Fibroblast of skin of abdomen (primary cell): ENCODE results near the gene ST7L.
A peak's percentile ranks its signal among the peaks of the same experiment; 100 is the strongest.

Experiments
- DNase-seq: peaks from one replicate; pipeline ENCODE4 v3.0.0-alpha.2; 2013

Gene ST7L

GRCh38 chr1:112514901-112515300 lies 104.0 kb downstream of the ST7L start:
- no peak for DNase-seq

- DNase-seq = no peak
These were observed 105.7 kb downstream of the ST7L start for GRCh38 chr1:112513112-112513870.

DNA sequence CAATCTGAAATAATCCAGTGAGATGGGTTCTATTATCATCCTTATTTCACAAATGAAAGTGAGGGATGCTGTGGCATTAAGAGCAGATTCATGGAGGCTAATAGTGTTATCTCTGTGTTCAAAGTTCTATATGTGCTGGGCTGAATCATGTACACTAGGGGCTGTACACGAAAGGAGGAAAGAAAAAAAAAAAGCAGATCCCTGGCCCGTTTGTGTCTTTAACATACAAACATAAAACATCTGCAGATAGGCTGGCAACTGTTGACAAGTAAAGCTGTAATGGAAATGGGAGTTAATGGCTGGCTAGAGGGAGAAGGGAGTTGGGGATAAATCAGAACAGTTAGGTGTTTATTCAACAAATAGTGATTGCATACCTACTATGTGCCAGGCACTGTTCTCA lies 107.0 kb downstream of the ST7L start:
- no peak for DNase-seq

DNA sequence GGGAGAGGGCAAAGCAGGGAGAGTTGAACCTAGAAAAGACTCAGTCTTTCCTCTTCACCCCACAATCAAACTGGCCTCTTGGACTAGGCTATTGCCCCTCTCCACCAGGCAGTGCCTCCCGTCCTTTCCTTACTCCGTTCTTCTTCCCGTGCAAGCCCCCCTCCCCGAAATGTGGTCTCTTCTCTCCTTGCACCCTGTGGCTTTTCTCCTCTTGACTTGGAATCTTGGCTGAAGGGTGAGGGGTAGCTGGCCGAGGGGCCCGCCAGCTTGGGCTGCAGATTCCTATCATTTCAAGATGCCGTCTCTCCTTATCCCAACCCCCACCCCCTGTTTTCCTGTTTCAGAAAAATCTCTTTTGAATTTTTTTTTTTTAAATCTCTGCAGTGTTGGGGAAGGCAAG lies 108.6 kb downstream of the ST7L start:
- DNase-seq = no peak

DNA sequence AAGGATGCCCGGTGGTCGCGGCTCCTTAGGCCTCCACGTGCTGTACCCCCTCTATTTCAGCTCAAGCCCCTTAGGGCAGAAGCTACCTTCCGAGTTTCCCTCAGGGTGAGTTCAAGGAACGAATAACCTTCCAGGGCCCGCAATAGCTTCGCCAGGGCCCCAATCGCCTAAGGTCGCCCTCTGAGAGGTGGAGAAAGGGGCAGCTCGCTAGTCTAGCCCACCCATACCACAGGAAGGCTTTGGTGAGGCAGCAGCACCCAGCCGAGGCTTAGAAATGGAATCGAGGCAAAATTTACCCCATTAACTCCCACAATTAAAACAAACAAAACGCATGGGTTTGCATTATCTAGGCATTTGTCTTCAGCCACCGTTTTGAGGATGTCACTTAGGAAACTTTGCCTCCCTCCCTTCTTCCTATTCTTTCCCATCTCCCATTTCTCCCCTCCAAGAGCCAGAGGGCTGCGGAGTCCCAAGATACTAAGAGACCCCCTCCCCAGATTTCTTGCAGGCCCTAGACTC lies 109.2 kb downstream of the ST7L start:
- no peak for DNase-seq

DNA sequence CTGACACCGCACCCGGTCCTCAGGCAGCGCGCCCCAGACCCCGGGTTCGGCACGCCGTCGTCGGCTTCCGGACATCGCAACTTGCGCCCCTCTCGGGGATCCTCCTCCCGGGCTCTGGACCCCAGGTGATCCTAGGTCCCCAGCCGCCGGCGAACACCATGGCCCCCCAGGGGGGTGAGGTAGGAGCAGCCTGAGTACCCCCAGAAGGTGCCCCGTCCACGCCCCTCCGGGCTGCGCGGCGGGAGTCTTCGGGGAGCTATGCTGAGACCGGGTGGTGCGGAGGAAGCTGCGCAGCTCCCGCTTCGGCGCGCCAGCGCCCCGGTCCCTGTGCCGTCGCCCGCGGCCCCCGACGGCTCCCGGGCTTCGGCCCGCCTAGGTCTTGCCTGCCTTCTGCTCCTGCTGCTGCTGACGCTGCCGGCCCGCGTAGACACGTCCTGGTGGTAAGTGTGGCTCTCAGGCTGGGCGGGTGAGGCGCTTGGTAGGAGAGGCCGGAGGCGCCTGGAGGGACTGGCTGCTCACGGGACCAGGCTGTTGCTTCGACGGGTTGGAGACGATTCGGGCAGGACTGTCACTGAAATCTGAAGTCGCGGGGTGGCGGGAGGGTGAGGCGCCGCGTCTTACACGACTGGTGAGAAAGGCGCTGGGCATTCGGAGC lies 109.8 kb downstream of the ST7L start:
- no peak for DNase-seq

GRCh38 chr1:112508278-112509004 lies 110.5 kb downstream of the ST7L start, which contains the start of gene WNT2B:
Gene WNT2B (plus strand): TSS chr1:112508965. CDS start chr1:112509263, 298 bp downstream.
- DNase-seq = no peak

DNA sequence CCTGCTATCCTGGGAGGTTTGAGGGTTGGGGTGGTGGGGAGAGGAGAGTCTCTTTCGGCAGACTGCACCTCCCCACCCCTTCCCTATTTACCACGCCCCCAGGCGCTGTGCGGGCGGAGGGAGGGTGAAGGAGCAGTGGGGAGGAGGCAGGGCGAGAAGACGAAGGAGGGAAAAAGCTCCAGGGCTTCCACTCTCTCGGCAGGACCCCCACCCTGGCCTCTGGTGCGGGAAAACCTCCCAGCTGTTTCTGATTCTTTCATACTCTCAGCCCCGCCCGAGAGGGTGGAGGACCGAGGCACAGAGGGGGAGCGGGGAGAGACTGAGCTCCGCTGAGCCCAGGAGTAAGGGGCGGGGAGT lies 111.0 kb downstream of the ST7L start:
- DNase-seq = no peak

GRCh38 chr1:112507336-112507735 lies 111.6 kb downstream of the ST7L start:
- no peak for DNase-seq

DNA sequence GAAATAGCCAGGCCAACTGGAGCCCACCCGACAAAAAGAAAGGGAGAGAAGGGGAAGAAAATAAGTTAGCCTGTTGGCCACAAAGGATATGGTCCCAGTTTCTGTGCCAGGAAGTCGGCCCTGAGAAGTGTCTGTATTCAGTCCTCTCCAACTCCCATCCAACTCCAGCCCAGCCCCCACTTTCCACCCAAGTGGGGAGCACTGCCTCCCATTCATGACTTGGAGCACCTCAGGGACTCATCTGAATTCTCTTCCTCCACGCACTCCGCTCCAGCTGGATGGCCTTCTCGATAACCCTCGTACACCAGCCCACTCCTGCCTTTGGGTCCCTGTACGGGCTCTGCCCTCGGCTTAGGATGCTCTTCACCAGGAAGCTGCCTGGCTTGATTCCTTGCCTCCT lies 112.2 kb downstream of the ST7L start:
- no peak for DNase-seq

- no peak for DNase-seq
These were observed 112.6 kb downstream of the ST7L start for GRCh38 chr1:112506306-112506705.

DNA sequence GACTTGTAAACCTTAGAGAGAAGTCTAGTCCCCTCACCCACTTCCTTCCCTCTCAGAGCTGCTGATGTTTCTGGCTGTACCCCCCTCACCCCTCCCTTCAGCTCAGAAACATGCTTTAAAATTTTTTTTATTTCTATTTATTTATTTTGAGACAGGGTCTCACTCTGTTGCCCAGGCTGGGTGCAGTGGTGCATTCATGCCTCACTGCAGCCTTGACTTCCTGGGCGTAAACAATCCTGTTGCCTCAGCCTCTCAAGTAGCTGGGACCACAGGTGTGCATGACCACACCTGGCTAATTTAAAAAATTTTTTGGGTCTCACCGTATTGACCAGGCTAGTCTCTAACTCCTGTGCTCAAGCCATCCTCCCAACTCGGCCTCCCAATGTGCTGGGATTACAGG lies 113.1 kb downstream of the ST7L start:
- DNase-seq = no peak

DNA sequence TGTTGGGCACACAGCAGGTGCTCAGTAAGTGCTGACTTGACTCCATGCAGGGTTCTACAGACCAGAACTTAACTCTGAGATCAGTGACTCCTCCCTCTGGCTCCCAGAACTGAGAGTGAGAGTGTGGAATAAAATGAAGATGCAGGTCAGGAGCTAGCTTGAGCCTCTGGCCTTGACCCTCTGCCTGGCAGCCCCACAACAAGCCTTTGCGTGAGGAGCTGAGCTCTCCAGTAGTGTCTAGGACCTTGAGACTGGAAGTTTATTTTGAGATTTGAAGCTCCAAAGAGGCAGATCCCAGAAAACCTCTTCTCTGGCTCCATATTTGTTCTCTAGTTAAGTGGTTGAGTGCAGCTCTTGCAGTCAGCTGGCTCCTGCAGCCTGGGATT lies 113.5 kb downstream of the ST7L start:
- DNase-seq = no peak

- DNase-seq = no peak
These were observed 114.1 kb downstream of the ST7L start for GRCh38 chr1:112504661-112505399.

GRCh38 chr1:112504001-112504660 lies 114.8 kb downstream of the ST7L start:
- DNase-seq = no peak

GRCh38 chr1:112502826-112503225 lies 116.1 kb downstream of the ST7L start:
- DNase-seq = peak; percentile 50

- peak; percentile 72 for DNase-seq
These were observed 116.9 kb downstream of the ST7L start for GRCh38 chr1:112501810-112502641.

DNA sequence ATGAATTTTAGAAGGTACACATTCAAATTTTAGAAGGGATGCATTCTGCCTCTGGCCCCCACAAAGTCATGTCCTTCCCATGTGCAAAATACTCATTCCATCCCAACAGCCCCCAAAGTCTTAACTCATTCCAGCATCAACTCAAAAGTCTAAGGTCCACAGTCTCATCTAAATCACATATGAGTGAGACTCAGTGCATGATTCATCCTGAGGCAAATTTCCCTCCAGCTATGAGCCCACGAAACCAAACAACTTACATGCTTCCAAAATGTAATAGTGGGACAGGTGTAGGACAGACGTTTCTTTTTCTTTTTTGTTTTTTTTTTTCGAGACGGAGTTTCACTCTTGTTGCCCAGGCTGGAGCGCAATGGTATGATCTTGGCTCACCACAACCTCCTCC lies 122.7 kb downstream of the ST7L start:
- DNase-seq = no peak

DNA sequence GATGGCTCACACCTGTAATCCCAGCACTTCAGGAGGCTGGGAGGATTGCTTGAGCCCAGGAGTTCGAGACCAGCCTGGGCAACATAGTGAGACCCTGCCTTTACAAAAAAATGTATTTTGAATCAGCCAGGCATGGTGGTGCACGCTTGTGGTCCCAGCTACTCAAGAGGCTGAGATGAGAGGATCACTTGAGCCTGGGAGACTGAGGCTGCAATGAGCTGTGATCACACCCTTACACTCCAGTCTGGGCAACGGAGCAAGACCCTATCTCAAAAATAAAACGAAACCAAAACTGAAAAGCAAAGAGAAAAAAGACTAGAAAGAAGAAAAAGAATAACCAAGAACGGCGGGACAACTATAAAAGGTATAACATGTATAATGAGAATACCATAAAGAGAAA lies 125.6 kb downstream of the ST7L start:
- no peak for DNase-seq

- DNase-seq = no peak
These were observed 126.9 kb downstream of the ST7L start for GRCh38 chr1:112492076-112492475.

- no peak for DNase-seq
These were observed 130.8 kb downstream of the ST7L start for GRCh38 chr1:112488141-112488540.
